SK-N-SH (cell line): ENCODE data around the gene NOS2. TPM values are rescaled to one million over a fixed set of nuclear protein-coding genes. Genes with fewer than 3 reads are reported as not detected.

Source experiments
- CTCF ChIA-PET: fragments of 300-600, 350-600 bp; formaldehyde crosslinking; extraction: SDS; loops from one replicate; lab custom pipeline; 2021; lab: Yijun Ruan, JAX
- POLR2A ChIA-PET: fragments of 350-600 bp; sonication (Branson Sonifier 250); formaldehyde crosslinking; extraction: SDS; loops from one replicate; lab custom pipeline; 2020; ENCODE audit warnings: antibody characterized with exemption, inconsistent platforms; lab: Yijun Ruan, JAX
- DNase-seq: peaks from one replicate; pipeline ENCODE4 v3.0.0; 2012
- H2AFZ ChIP-seq: fragments of 200-600 bp; sonication (generic); 2 replicates; pipeline ENCODE4 v1.8.1; 2016; ENCODE audit warnings: antibody characterized with exemption, mild to moderate bottlenecking, low read depth
- H3F3A ChIP-seq: fragments of 200-600 bp; sonication (generic); replicated peaks from 2 replicates; pipeline ENCODE3; 2016; ENCODE audit warnings: antibody characterized with exemption, mild to moderate bottlenecking; ENCODE audit not compliant: insufficient read depth
- H3K27ac ChIP-seq, 2 experiments: fragments of 200-500 bp in 1 of 2; fragments of 200-600 bp in 1 of 2; sonication (Bioruptor generic) in 1 of 2; sonication (generic), shearing (Covaris generic) in 1 of 2; 2 replicates each; pipeline versions ENCODE4 v1.5.1 to v1.6.1; 2014 to 2016; ENCODE audit warnings: low read depth in 2 of 2, inconsistent platforms in 1 of 2, low read length in 1 of 2, mild to moderate bottlenecking in 1 of 2, mixed read lengths in 1 of 2
- H3K27me3 ChIP-seq: fragments of 200-600 bp; sonication (generic), shearing (Covaris generic); 2 replicates; pipeline ENCODE4 v1.6.1; 2016; ENCODE audit warnings: mixed run types; ENCODE audit not compliant: insufficient read depth
- H3K36me3 ChIP-seq, 2 experiments: fragments of 200-500 bp in 1 of 2; fragments of 200-600 bp in 1 of 2; sonication (Bioruptor generic) in 1 of 2; sonication (generic) in 1 of 2; replicated peaks in 1 of 2; 2 replicates each; pipeline versions ENCODE3 to v1.5.1; 2014 to 2016; ENCODE audit warnings: low read length in 1 of 2, mild to moderate bottlenecking in 1 of 2; ENCODE audit not compliant: insufficient read depth in 2 of 2, control insufficient read depth in 1 of 2
- H3K4me1 ChIP-seq, 2 experiments: fragments of 200-500 bp in 1 of 2; fragments of 200-600 bp in 1 of 2; sonication (Bioruptor generic) in 1 of 2; sonication (generic), shearing (Covaris generic) in 1 of 2; 2 replicates each; pipeline versions ENCODE4 v1.5.1 to v1.6.1; 2014 to 2016; ENCODE audit warnings: low read depth in 1 of 2, low read length in 1 of 2, mixed run types in 1 of 2; ENCODE audit not compliant: insufficient read depth in 2 of 2, control insufficient read depth in 1 of 2
- H3K4me2 ChIP-seq: fragments of 200-600 bp; sonication (generic), shearing (Covaris generic); 2 replicates; pipeline ENCODE4 v1.6.1; 2017; ENCODE audit warnings: mixed run types
- H3K4me3 ChIP-seq, 2 experiments: fragments of 200-500 bp in 1 of 2; fragments of 200-600 bp in 1 of 2; sonication (Bioruptor generic) in 1 of 2; sonication (generic), shearing (Covaris generic) in 1 of 2; 2 replicates each; pipeline versions ENCODE4 v1.5.1 to v1.8.1; 2014 to 2016; ENCODE audit warnings: low read depth in 2 of 2, inconsistent platforms in 1 of 2, low read length in 1 of 2, mild to moderate bottlenecking in 1 of 2, mixed read lengths in 1 of 2, moderate library complexity in 1 of 2
- H3K79me2 ChIP-seq: fragments of 200-600 bp; sonication (generic); 2 replicates; pipeline ENCODE4 v1.8.1; 2017; ENCODE audit warnings: mild to moderate bottlenecking; ENCODE audit not compliant: insufficient read depth
- H3K9ac ChIP-seq: fragments of 200-600 bp; sonication (generic); 2 replicates; pipeline ENCODE4 v1.6.1; 2017; ENCODE audit warnings: mixed run types
- H3K9me2 ChIP-seq: fragments of 200-600 bp; sonication (generic); 2 replicates; pipeline ENCODE4 v1.6.1; 2017; ENCODE audit warnings: mixed run types
- H3K9me3 ChIP-seq: fragments of 200-600 bp; sonication (generic); 2 replicates; pipeline ENCODE4 v1.6.1; 2017; ENCODE audit warnings: mixed run types, mild to moderate bottlenecking, moderate library complexity
- H4K20me1 ChIP-seq: fragments of 200-600 bp; sonication (generic); 2 replicates; pipeline ENCODE4 v1.6.1; 2017; ENCODE audit warnings: mild to moderate bottlenecking, mixed run types; ENCODE audit not compliant: insufficient read depth
- EP300 ChIP-seq, 2 experiments: IDR thresholded peaks; 2 replicates each; pipeline versions ENCODE4 v1.4.0 to v1.6.1; 2012; ENCODE audit warnings: borderline replicate concordance in 1 of 2, low read depth in 1 of 2, low read length in 1 of 2
- IRF3 ChIP-seq: fragments of 150-350 bp; IDR thresholded peaks from 2 replicates; pipeline ENCODE4 v1.6.1; 2016; ENCODE audit warnings: mild to moderate bottlenecking, low read depth, low read length
- MAX ChIP-seq: IDR thresholded peaks from 2 replicates; pipeline ENCODE4 v1.4.0; 2012; ENCODE audit warnings: low read depth
- NFIC ChIP-seq: IDR thresholded peaks from 2 replicates; pipeline ENCODE4 v1.4.0; 2012; ENCODE audit warnings: borderline replicate concordance
- POLR2AphosphoS5 ChIP-seq: IDR thresholded peaks from 2 replicates; pipeline ENCODE4 v1.6.1; 2012; ENCODE audit warnings: low read depth, low read length
- RAD21 ChIP-seq: IDR thresholded peaks from 2 replicates; pipeline ENCODE4 v1.6.1; 2012; ENCODE audit warnings: mild to moderate bottlenecking, low read length
- REST ChIP-seq: IDR thresholded peaks from 2 replicates; pipeline ENCODE4 v1.6.1; 2012; ENCODE audit warnings: mild to moderate bottlenecking, low read depth, low read length, moderate library complexity
- SIN3A ChIP-seq: IDR thresholded peaks from 2 replicates; pipeline ENCODE4 v1.6.1; 2012; ENCODE audit warnings: low read depth, mild to moderate bottlenecking, low read length, moderate library complexity, borderline replicate concordance
- SMC3 ChIP-seq: IDR thresholded peaks from 2 replicates; pipeline ENCODE4 v1.6.1; 2012; ENCODE audit warnings: low read depth, low read length, improper control_type of control experiment
- TAF1 ChIP-seq: IDR thresholded peaks from 2 replicates; pipeline ENCODE4 v1.6.1; 2012; ENCODE audit warnings: low read depth, mild to moderate bottlenecking, low read length, moderate library complexity, borderline replicate concordance
- TCF12 ChIP-seq: IDR thresholded peaks from 2 replicates; pipeline ENCODE4 v1.4.0; 2012
- TEAD4 ChIP-seq: IDR thresholded peaks from 2 replicates; pipeline ENCODE4 v1.4.0; 2012; ENCODE audit warnings: mild to moderate bottlenecking, borderline replicate concordance; ENCODE audit not compliant: insufficient read depth
- USF1 ChIP-seq: IDR thresholded peaks from 2 replicates; pipeline ENCODE4 v1.4.0; 2012; ENCODE audit warnings: low read depth, borderline replicate concordance
- USF2 ChIP-seq: fragments of 150-350 bp; IDR thresholded peaks from 2 replicates; pipeline ENCODE4 v1.6.1; 2017; ENCODE audit warnings: antibody characterized with exemption, low read length, low read depth, borderline replicate concordance
- YY1 ChIP-seq: IDR thresholded peaks from 2 replicates; pipeline ENCODE4 v1.4.0; 2012; ENCODE audit warnings: low read depth, mild to moderate bottlenecking
- ZBTB33 ChIP-seq: IDR thresholded peaks from 2 replicates; pipeline ENCODE4 v1.4.0; 2012; ENCODE audit warnings: low read depth, borderline replicate concordance
- WGBS: methylation state at CpG from one replicate; pipeline ENCODE4 v1.1.6; 2017; ENCODE audit warnings: low lambda C conversion rate; 5-methylcytosine and 5-hydroxymethylcytosine counted together
- polyA plus RNA-seq, 3 experiments: library from polyadenylated mRNA; depleted of rRNA; stranded (reverse); fragments of >200 nt; gene quantifications; 2 replicates each; pipeline ENCODE4 v1.2.3, GENCODE V29; 2012

NOS2 gene
- polyA plus RNA-seq, 1 of the 3 experiments (the other 2 are of a cell fraction): not detected

- H3K79me2 ChIP-seq: no peaks in the 10 kb centered on the region
- H4K20me1 ChIP-seq: no peaks in the 10 kb centered on the region
- TF ChIP-seq MAX (no peak), REST (no peak), USF1 (no peak), SIN3A (no peak), TAF1 (no peak), SMC3 (no peak), TCF12 (no peak), YY1 (no peak), IRF3 (no peak), TEAD4 (no peak), USF2 (no peak), NFIC (no peak), ZBTB33 (no peak), EP300 (IDR thresholded peaks at IDR 0.05; ENCODE audit: borderline replicate concordance in 1 of 2, low read depth in 1 of 2, low read length in 1 of 2) (no peak), POLR2AphosphoS5 (no peak), RAD21 (no peak)
- no peaks in the 10 kb centered on the region for H3K9me2 ChIP-seq
- H3F3A ChIP-seq: no peaks in the 10 kb centered on the region
- no peak overlapping the region for H3K4me2 ChIP-seq
- no peak for DNase-seq
- no peaks in the 10 kb centered on the region for H3K9me3 ChIP-seq
- POLR2A ChIA-PET: no interaction called here
- no peak overlapping the region for H3K27ac ChIP-seq
- H3K9ac ChIP-seq: no peak overlapping the region
- H3K4me3 ChIP-seq: no peak overlapping the region
- H2AFZ ChIP-seq: no peak overlapping the region
- H3K36me3 ChIP-seq: no peaks in the 10 kb centered on the region
- no peaks in the 10 kb centered on the region for H3K27me3 ChIP-seq
- WGBS: 79% methylated on average over 2 of the region's 4 CpGs
- H3K4me1 ChIP-seq: peaks cover 0 to 9% of the 10 kb centered on the region in 2 experiments; a peak in 1 of 4 replicates
- CTCF ChIA-PET: interaction anchor here (0.6 to 10.9 kb wide), 9 partner anchors 13 to 443 kb away, joined by 3 to 275 read pairs (median 8); partner anchors contain the start of gene LYRM9
Measured at GRCh38 chr17:27808628-27809027, 8.3 kb upstream of the NOS2 start.
